Spleen (tissue), 11 donors: ENCODE measurements around the gene CD200R1. TPM values are rescaled to one million over a fixed set of nuclear protein-coding genes. Genes with fewer than 3 reads are reported as not detected.
A peak's percentile ranks its signal among the peaks of the same experiment; 100 is the strongest.

Experiments used
- DNase-seq: peaks from one replicate; pipeline ENCODE4 v3.0.0-alpha.2; 2020
- H3K27ac ChIP-seq, 8 donors: fragments of 200-600 bp; sonication (generic) in 7 of 8; 1 replicate in 4 of 8; 2 replicates in 4 of 8; pipeline versions ENCODE4 v1.5.0 to v1.8.0; 2016 to 2021; ENCODE audit warnings: inconsistent platforms in 4 of 8, mild to moderate bottlenecking in 4 of 8, moderate library complexity in 1 of 8
- H3K27me3 ChIP-seq, 7 donors: fragments of 200-600 bp; sonication (generic) in 6 of 7; replicated peaks in 1 of 7; 1 replicate in 4 of 7; 2 replicates in 3 of 7; pipeline versions ENCODE4 v1.5.0 to v1.8.0; 2016 to 2021; ENCODE audit warnings: inconsistent platforms in 3 of 7, mild to moderate bottlenecking in 1 of 7
- H3K36me3 ChIP-seq, 6 donors: fragments of 200-600 bp; sonication (generic) in 5 of 6; 1 replicate in 4 of 6; 2 replicates in 2 of 6; pipeline versions ENCODE4 v1.5.0 to v1.8.0; 2016 to 2021; ENCODE audit warnings: inconsistent platforms in 2 of 6
- H3K4me1 ChIP-seq, 6 donors: fragments of 200-600 bp; sonication (generic) in 5 of 6; 1 replicate in 3 of 6; 2 replicates in 3 of 6; pipeline versions ENCODE4 v1.5.0 to v1.8.0; 2016 to 2021; ENCODE audit warnings: inconsistent platforms in 3 of 6
- H3K4me3 ChIP-seq, 8 donors: fragments of 200-600 bp; sonication (generic) in 7 of 8; 1 replicate in 4 of 8; 2 replicates in 4 of 8; pipeline versions ENCODE4 v1.5.0 to v1.8.0; 2016 to 2021; ENCODE audit warnings: inconsistent platforms in 4 of 8, mild to moderate bottlenecking in 4 of 8, moderate library complexity in 2 of 8
- H3K9me3 ChIP-seq, 8 donors: fragments of 200-600 bp; sonication (generic) in 7 of 8; 1 replicate in 4 of 8; 2 replicates in 4 of 8; pipeline versions ENCODE4 v1.5.0 to v1.8.0; 2016 to 2021; ENCODE audit warnings: inconsistent platforms in 4 of 8
- POLR2A ChIP-seq, 3 donors: fragments of 450-650 bp; IDR thresholded peaks; one replicate each; pipeline ENCODE4 v1.5.1; 2017; ENCODE audit warnings: antibody characterized with exemption in 3 of 3, mild to moderate bottlenecking in 1 of 3
- POLR2AphosphoS5 ChIP-seq, 3 donors: sonication (generic); formaldehyde crosslinking; IDR thresholded peaks; one replicate each; pipeline ENCODE4 v1.5.1; 2017; ENCODE audit warnings: antibody characterized with exemption in 3 of 3
- WGBS, 5 donors: extraction: QIAGEN DNeasy Blood & Tissue Kit in 3 of 5; methylation state at CpG; one replicate each; pipeline versions ENCODE4 v1.1.5 to v1.1.7; 2013 to 2018; 5-methylcytosine and 5-hydroxymethylcytosine counted together
- intact Hi-C: fragments of 100-400 bp; cut with DNase I; formaldehyde crosslinking; loops from one replicate; pipeline ENCODE4 v1.15.0; 2023; ENCODE audit warnings: low total_unique reads
- polyA plus RNA-seq, 3 donors: library from polyadenylated mRNA; stranded (reverse); fragments of 200-250 nt; gene quantifications; one replicate each; pipeline ENCODE4 v1.2.1, GENCODE V29; 2013
- total RNA-seq, 7 donors: library from RNA; depleted of rRNA in 3 of 7; stranded (reverse); fragments of >200 nt in 3 of 7; fragmentation: NEBNext Ultra II Directional in 4 of 7; extraction: Animal tissue kit (Norgen Biotek cat#: 25700) in 4 of 7; gene quantifications; one replicate each; pipeline versions ENCODE4 v1.1.0 to v1.2.1, GENCODE V29; 2016 to 2021
- TF ChIP-seq, protein P1 (sequence below), 11 experiments: fragments of 200-600 bp in 7 of 11; fragments of 450-650 bp in 4 of 11; sonication (generic) in 4 of 11; IDR thresholded peaks in 8 of 11; conservative IDR thresholded peaks in 3 of 11; 1 replicate in 7 of 11; 2 replicates in 4 of 11; pipeline versions ENCODE4 v1.4.0 to v1.8.0; 2016 to 2021; ENCODE audit warnings: antibody characterized with exemption in 11 of 11, inconsistent platforms in 4 of 11, mild to moderate bottlenecking in 1 of 11
- donor health status: healthy with polysubstance abuse.
- donor health status: DM: no; HTN: no; CAD: no; lungs with moderate emphysema.
- donor health status: DM: no; HTN: no; CAD: no.
- donor health status: Bipolar disorder and iron deficiency.
- donor health status: healthy.
- donor health status: DM: no; HTN: no; CAD: no.
- donor health status: DM: yes; HTN: yes; CAD: no.

CD200R1 gene
- total and polyA plus RNA-seq, 10 donors: 0.91 to 14.0 (median 9.9) TPM

DNA sequence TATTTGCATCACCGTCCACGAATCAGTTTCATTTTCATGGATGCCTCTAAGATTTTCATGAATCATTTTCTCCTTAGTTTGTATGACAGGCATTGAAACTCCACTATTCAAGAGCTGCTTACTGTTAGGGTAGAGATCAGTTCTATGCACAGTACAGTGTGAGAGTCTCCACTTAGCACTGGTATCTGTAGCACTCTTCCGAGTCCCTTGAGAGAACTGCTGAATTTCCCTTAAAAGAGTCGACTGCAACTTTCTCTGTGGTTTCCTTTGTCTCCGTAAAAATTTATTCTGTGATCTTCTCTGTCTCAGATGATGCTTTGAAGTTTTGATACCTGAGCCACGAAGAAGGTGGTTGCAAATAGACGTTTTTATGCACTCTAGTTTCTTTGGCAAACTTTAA is 30.7 kb upstream of the CD200R1 start:
- peaks cover 0 to 100% (median 72%) of the 10 kb centered on the region in 6 donors for H3K36me3 ChIP-seq
- H3K9me3 ChIP-seq: no peaks in the 10 kb centered on the region
- H3K4me3 ChIP-seq: no peak overlapping the region
- peaks cover 0 to 49% (median 2%) of the 10 kb centered on the region in 6 donors for H3K4me1 ChIP-seq
- no peak for DNase-seq
- TF ChIP-seq POLR2AphosphoS5 (IDR thresholded peaks at IDR 0.05): no peak
- TF ChIP-seq POLR2A (IDR thresholded peaks at IDR 0.05): no peak
- TF ChIP-seq, protein P1, sequence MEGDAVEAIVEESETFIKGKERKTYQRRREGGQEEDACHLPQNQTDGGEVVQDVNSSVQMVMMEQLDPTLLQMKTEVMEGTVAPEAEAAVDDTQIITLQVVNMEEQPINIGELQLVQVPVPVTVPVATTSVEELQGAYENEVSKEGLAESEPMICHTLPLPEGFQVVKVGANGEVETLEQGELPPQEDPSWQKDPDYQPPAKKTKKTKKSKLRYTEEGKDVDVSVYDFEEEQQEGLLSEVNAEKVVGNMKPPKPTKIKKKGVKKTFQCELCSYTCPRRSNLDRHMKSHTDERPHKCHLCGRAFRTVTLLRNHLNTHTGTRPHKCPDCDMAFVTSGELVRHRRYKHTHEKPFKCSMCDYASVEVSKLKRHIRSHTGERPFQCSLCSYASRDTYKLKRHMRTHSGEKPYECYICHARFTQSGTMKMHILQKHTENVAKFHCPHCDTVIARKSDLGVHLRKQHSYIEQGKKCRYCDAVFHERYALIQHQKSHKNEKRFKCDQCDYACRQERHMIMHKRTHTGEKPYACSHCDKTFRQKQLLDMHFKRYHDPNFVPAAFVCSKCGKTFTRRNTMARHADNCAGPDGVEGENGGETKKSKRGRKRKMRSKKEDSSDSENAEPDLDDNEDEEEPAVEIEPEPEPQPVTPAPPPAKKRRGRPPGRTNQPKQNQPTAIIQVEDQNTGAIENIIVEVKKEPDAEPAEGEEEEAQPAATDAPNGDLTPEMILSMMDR (IDR thresholded peaks at IDR 0.05 in 8 of 11, conservative IDR thresholded peaks at IDR 0.05 in 3 of 11): no peak
- intact Hi-C loops: no loop called here
- peak overlapping the region in 5 of 8 donors; percentile 30 to 48 (median 31) for H3K27ac ChIP-seq
- H3K27me3 ChIP-seq: no peaks in the 10 kb centered on the region
- whole genome bisulfite sequencing, 5 donors: 67 to 78% (median 70%) methylated on average over 7 of the region's 7 CpGs

DNA sequence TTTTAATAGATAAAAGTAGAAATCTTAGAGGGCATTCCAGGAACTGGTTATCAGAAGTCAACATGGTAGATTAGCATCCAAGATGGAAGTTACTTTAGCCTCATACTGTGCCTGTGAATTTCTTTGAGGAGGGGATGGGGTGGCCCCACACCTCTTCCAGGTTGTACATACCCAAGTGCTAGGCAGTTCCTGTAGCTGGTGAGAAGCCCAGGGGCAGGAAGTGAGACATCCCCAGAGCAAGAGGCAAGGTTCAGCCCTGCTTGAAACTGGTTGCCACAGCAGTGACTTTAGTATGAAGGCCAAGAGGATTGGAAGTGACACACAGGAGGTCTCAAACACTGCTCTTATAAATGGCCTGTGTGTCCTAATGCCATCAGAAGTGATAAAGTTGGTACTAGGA is 27.8 kb upstream of the CD200R1 start:
- TF ChIP-seq POLR2A (IDR thresholded peaks at IDR 0.05) (no peak), POLR2AphosphoS5 (IDR thresholded peaks at IDR 0.05) (peak in 1 of 3 donors; percentile 35)
- TF ChIP-seq, protein P1 (IDR thresholded peaks at IDR 0.05 in 8 of 11, conservative IDR thresholded peaks at IDR 0.05 in 3 of 11): no peak
- Histone ChIP-seq H3K27me3 (no peaks in the 10 kb centered on the region), H3K9me3 (no peaks in the 10 kb centered on the region), H3K4me3 (no peak overlapping the region), H3K27ac (peak overlapping the region in 3 of 8 donors; percentile 6 to 55 (median 18)), H3K4me1 (peaks cover 0 to 50% (median 2%) of the 10 kb centered on the region in 6 donors), H3K36me3 (peaks cover 0 to 100% (median 71%) of the 10 kb centered on the region in 6 donors)
- no peak for DNase-seq
- intact Hi-C loops: no loop called here

DNA sequence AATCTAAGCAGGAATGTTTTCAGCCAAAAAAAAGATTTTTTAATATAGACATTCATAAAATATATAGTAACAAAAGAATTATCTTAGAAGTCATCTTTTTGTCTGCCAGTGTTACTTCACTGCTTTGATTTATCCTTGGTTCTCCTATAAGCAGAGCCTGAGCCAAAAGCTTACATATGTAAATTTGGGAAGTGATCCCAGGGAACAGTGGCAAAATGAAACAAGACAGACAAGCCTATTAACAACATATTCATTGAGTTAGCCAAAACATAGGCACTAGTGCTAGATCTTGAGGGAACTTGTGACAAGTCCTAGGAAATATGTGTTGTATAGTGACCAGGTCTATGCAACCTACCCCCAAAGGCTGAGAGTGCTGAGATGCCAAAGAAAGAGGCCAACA is 27.1 kb upstream of the CD200R1 start:
- intact Hi-C loops: no loop called here

DNA sequence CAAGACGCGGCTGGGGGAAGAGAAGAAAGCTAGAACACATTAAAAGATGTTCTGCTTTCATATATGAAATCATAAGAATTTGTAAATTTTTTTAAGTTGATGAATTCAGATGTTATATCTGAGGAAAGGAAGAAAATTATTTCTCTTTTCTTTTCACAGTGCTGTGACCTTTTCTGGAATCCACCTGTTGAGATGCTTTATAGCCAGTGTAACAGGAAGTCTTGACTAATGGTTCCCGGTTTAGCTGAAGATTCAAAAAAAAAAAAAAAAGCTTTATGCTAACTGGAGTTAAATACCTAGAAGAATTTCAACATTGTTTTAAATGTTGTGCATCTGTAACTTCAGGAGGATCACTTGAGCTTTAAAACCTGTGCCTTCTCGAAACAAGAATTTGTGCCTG is 25.8 kb upstream of the CD200R1 start:
- Histone ChIP-seq H3K4me3 (no peak overlapping the region), H3K9me3 (no peaks in the 10 kb centered on the region), H3K27me3 (no peaks in the 10 kb centered on the region), H3K4me1 (peaks cover 0 to 37% (median 0%) of the 10 kb centered on the region in 6 donors), H3K36me3 (peaks cover 0 to 100% (median 58%) of the 10 kb centered on the region in 6 donors), H3K27ac (no peak overlapping the region)
- intact Hi-C loops: no loop called here
- no peak for DNase-seq
- 73 to 78% (median 74%) methylated on average over 4 of the region's 4 CpGs for WGBS, 5 donors
- TF ChIP-seq, protein P1 (IDR thresholded peaks at IDR 0.05 in 8 of 11, conservative IDR thresholded peaks at IDR 0.05 in 3 of 11): no peak
- TF ChIP-seq POLR2A (IDR thresholded peaks at IDR 0.05): no peak
- TF ChIP-seq POLR2AphosphoS5 (IDR thresholded peaks at IDR 0.05): no peak

More for the DNA sequence above, 27.1 kb upstream of the CD200R1 start:
- H3K4me1 ChIP-seq: peaks cover 0 to 44% (median 2%) of the 10 kb centered on the region in 6 donors
- H3K4me3 ChIP-seq: no peak overlapping the region
- no peak for DNase-seq
- H3K9me3 ChIP-seq: no peaks in the 10 kb centered on the region
- TF ChIP-seq, protein P1 (IDR thresholded peaks at IDR 0.05 in 8 of 11, conservative IDR thresholded peaks at IDR 0.05 in 3 of 11): no peak
- TF ChIP-seq POLR2A (IDR thresholded peaks at IDR 0.05) (no peak), POLR2AphosphoS5 (IDR thresholded peaks at IDR 0.05) (no peak)
- H3K27me3 ChIP-seq: no peaks in the 10 kb centered on the region
- peaks cover 0 to 100% (median 68%) of the 10 kb centered on the region in 6 donors for H3K36me3 ChIP-seq
- peak overlapping the region in 2 of 8 donors; percentile 18 to 55 for H3K27ac ChIP-seq
